Epithelial cell of esophagus (primary cell): ENCODE results near the gene NDST1.

Experiments used
- DNase-seq: peaks from one replicate; pipeline ENCODE4 v3.0.0; 2010; ENCODE audit warnings: low read depth
- H3K4me3 ChIP-seq: 2 replicates; pipeline ENCODE4 v1.5.1; 2011; ENCODE audit warnings: mild to moderate bottlenecking, low read length, control low read depth
- CTCF ChIP-seq: IDR thresholded peaks from 2 replicates; pipeline ENCODE4 v1.5.1; 2011; ENCODE audit warnings: low read depth, mild to moderate bottlenecking, low read length, control low read depth, inconsistent platforms; ENCODE audit not compliant: insufficient read depth; ENCODE audit errors: missing control alignments

Gene NDST1

GRCh38 chr5:150573867-150574817, 66.2 kb downstream of the NDST1 start:
- no peak overlapping the region for H3K4me3 ChIP-seq
- no peak for DNase-seq
- TF ChIP-seq CTCF: no peak

- no peak for DNase-seq
- TF ChIP-seq CTCF: no peak
- no peak overlapping the region for H3K4me3 ChIP-seq
These were observed 67.1 kb downstream of the NDST1 start for GRCh38 chr5:150574818-150575547.

GRCh38 chr5:150575745-150576448, 68.0 kb downstream of the NDST1 start:
- TF ChIP-seq CTCF: no peak
- no peak overlapping the region for H3K4me3 ChIP-seq
- no peak for DNase-seq

GRCh38 chr5:150576449-150576949, 68.6 kb downstream of the NDST1 start:
- TF ChIP-seq CTCF: no peak
- DNase-seq: no peak
- no peak overlapping the region for H3K4me3 ChIP-seq

- TF ChIP-seq CTCF: no peak
These were observed 69.6 kb downstream of the NDST1 start for GRCh38 chr5:150577378-150578139.

More at GRCh38 chr5:150577378-150578139, 69.6 kb downstream of the NDST1 start:
- DNase-seq: no peak
- no peak overlapping the region for H3K4me3 ChIP-seq
